Mesendoderm (in vitro differentiated cells): ENCODE data around the gene HADHA.
A peak's percentile ranks its signal among the peaks of the same experiment; 100 is the strongest.

Experiments
- DNase-seq: peaks from one replicate; pipeline ENCODE4 v3.0.0; 2013
- H2AK5ac ChIP-seq: 2 replicates; pipeline ENCODE4 v1.6.1; 2013; ENCODE audit warnings: low read length, inconsistent platforms
- H2BK120ac ChIP-seq: 2 replicates; pipeline ENCODE4 v1.6.1; 2013; ENCODE audit warnings: low read depth, mild to moderate bottlenecking, low read length, moderate library complexity, mixed read lengths
- H2BK15ac ChIP-seq: replicated peaks from 2 replicates; pipeline ENCODE4 v1.6.1; 2013; ENCODE audit warnings: low read depth, mild to moderate bottlenecking, moderate library complexity
- H2BK5ac ChIP-seq: 2 replicates; pipeline ENCODE4 v1.6.1; 2013; ENCODE audit warnings: low read length, inconsistent platforms
- H3K18ac ChIP-seq: 2 replicates; pipeline ENCODE4 v1.6.1; 2013; ENCODE audit warnings: mild to moderate bottlenecking, low read length, mixed read lengths
- H3K23ac ChIP-seq: one replicate; pipeline ENCODE4 v1.6.1; 2013; ENCODE audit warnings: low read length
- H3K27ac ChIP-seq: 2 replicates; pipeline ENCODE4 v1.5.1; 2013; ENCODE audit warnings: low read depth, mild to moderate bottlenecking, inconsistent platforms, low read length, moderate library complexity
- H3K27me3 ChIP-seq: 2 replicates; pipeline ENCODE4 v1.6.1; 2013; ENCODE audit warnings: low read length, control low read depth, mild to moderate bottlenecking, inconsistent platforms; ENCODE audit not compliant: insufficient read depth, poor library complexity
- H3K36me3 ChIP-seq: 2 replicates; pipeline ENCODE4 v1.6.1; 2013; ENCODE audit warnings: low read length, inconsistent platforms; ENCODE audit not compliant: control insufficient read depth, insufficient read depth
- H3K4ac ChIP-seq: one replicate; pipeline ENCODE4 v1.6.1; 2013; ENCODE audit warnings: low read depth, mild to moderate bottlenecking, low read length, moderate library complexity
- H3K4me1 ChIP-seq: 2 replicates; pipeline ENCODE4 v1.6.1; 2013; ENCODE audit warnings: low read depth, low read length, inconsistent platforms; ENCODE audit not compliant: control insufficient read depth
- H3K4me2 ChIP-seq: 2 replicates; pipeline ENCODE4 v1.6.1; 2013; ENCODE audit warnings: low read length
- H3K4me3 ChIP-seq: 2 replicates; pipeline ENCODE4 v1.5.1; 2013; ENCODE audit warnings: mild to moderate bottlenecking, low read length
- H3K56ac ChIP-seq: one replicate; pipeline ENCODE4 v1.6.1; 2013; ENCODE audit warnings: low read length
- H3K79me1 ChIP-seq: 2 replicates; pipeline ENCODE4 v1.6.1; 2013; ENCODE audit warnings: low read length, inconsistent platforms
- H3K79me2 ChIP-seq: 2 replicates; pipeline ENCODE4 v1.6.1; 2013; ENCODE audit warnings: mild to moderate bottlenecking, low read length; ENCODE audit not compliant: control insufficient read depth, insufficient read depth
- H3K9ac ChIP-seq: 2 replicates; pipeline ENCODE4 v1.6.1; 2013; ENCODE audit warnings: low read length, inconsistent platforms
- H4K5ac ChIP-seq: one replicate; pipeline ENCODE4 v1.6.1; 2013; ENCODE audit warnings: low read length
- H4K8ac ChIP-seq: one replicate; pipeline ENCODE4 v1.6.1; 2013; ENCODE audit warnings: low read depth, mild to moderate bottlenecking, control low read depth, low read length, moderate library complexity
- WGBS: extraction: QIAGEN DNeasy Blood & Tissue Kit; methylation state at CpG from one replicate; pipeline ENCODE4 v1.1.7; 2013; ENCODE audit warnings: low lambda C conversion rate, missing lambda C conversion rate; ENCODE audit not compliant: insufficient coverage; ENCODE audit errors: extremely low coverage; 5-methylcytosine and 5-hydroxymethylcytosine counted together

Gene HADHA

GRCh38 chr2:26179446-26179913 lies 65.0 kb downstream of the HADHA start:
- H2BK120ac ChIP-seq: no peak overlapping the region
- H3K23ac ChIP-seq: no peak overlapping the region
- H3K18ac ChIP-seq: no peak overlapping the region
- H3K4me1 ChIP-seq: peaks cover 4% of the 10 kb centered on the region
- no peaks in the 10 kb centered on the region for H3K79me2 ChIP-seq
- no peak overlapping the region for H2BK15ac ChIP-seq
- no peaks in the 10 kb centered on the region for H3K79me1 ChIP-seq
- H3K36me3 ChIP-seq: no peaks in the 10 kb centered on the region
- no peaks in the 10 kb centered on the region for H3K27me3 ChIP-seq
- peak overlapping the region; percentile 72 for H3K9ac ChIP-seq
- H2AK5ac ChIP-seq: no peak overlapping the region
- no CpG with 5 or more reads among the region's 12 CpGs for WGBS
- H2BK5ac ChIP-seq: no peak overlapping the region
- H3K56ac ChIP-seq: peak overlapping the region; percentile 82
- H3K4me2 ChIP-seq: peak overlapping the region; percentile 56
- no peak overlapping the region for H4K8ac ChIP-seq
- H3K4ac ChIP-seq: no peak overlapping the region
- peak overlapping the region; percentile 9 for H3K4me3 ChIP-seq
- H4K5ac ChIP-seq: no peak overlapping the region
- H3K27ac ChIP-seq: no peak overlapping the region
- peak; percentile 76 for DNase-seq

GRCh38 chr2:26178746-26179436 lies 65.5 kb downstream of the HADHA start:
- WGBS: no CpG with 5 or more reads among the region's 48 CpGs
- Histone ChIP-seq H3K4me2 (peak overlapping the region; percentile 56), H3K9ac (peak overlapping the region; percentile 72), H3K79me1 (no peaks in the 10 kb centered on the region), H3K23ac (no peak overlapping the region), H2BK5ac (no peak overlapping the region), H3K18ac (peak overlapping the region; percentile 65), H3K4ac (no peak overlapping the region), H3K56ac (peak overlapping the region; percentile 82), H3K79me2 (no peaks in the 10 kb centered on the region), H3K27ac (no peak overlapping the region), H3K27me3 (no peaks in the 10 kb centered on the region), H4K8ac (no peak overlapping the region), H3K4me3 (peak overlapping the region; percentile 37), H3K4me1 (peaks cover 4% of the 10 kb centered on the region), H3K36me3 (no peaks in the 10 kb centered on the region), H2BK15ac (no peak overlapping the region), H2AK5ac (no peak overlapping the region), H2BK120ac (no peak overlapping the region), H4K5ac (no peak overlapping the region)
- DNase-seq: peak; percentile 63

- Histone ChIP-seq H3K4me3 (no peak overlapping the region), H3K4ac (no peak overlapping the region), H4K8ac (no peak overlapping the region), H3K9ac (no peak overlapping the region), H3K56ac (no peak overlapping the region), H2BK120ac (no peak overlapping the region), H3K79me2 (no peaks in the 10 kb centered on the region), H3K18ac (no peak overlapping the region), H3K79me1 (no peaks in the 10 kb centered on the region), H2BK5ac (no peak overlapping the region), H2BK15ac (no peak overlapping the region), H3K27ac (no peak overlapping the region), H3K36me3 (no peaks in the 10 kb centered on the region), H3K4me2 (no peak overlapping the region), H3K27me3 (no peaks in the 10 kb centered on the region), H3K4me1 (peaks cover 4% of the 10 kb centered on the region), H2AK5ac (no peak overlapping the region), H4K5ac (no peak overlapping the region), H3K23ac (no peak overlapping the region)
- no peak for DNase-seq
- WGBS: no CpG with 5 or more reads among the region's 3 CpGs
Measured at GRCh38 chr2:26178246-26178645, 66.2 kb downstream of the HADHA start.

- Histone ChIP-seq H3K27me3 (no peaks in the 10 kb centered on the region), H3K4me2 (no peak overlapping the region), H3K4ac (no peak overlapping the region), H3K4me1 (peaks cover 4% of the 10 kb centered on the region), H3K27ac (no peak overlapping the region), H2BK5ac (no peak overlapping the region), H3K56ac (no peak overlapping the region), H3K18ac (no peak overlapping the region), H3K23ac (no peak overlapping the region), H3K79me2 (no peaks in the 10 kb centered on the region), H3K9ac (no peak overlapping the region), H2AK5ac (no peak overlapping the region), H3K79me1 (no peaks in the 10 kb centered on the region), H2BK120ac (no peak overlapping the region), H4K8ac (no peak overlapping the region), H3K4me3 (no peak overlapping the region), H3K36me3 (no peaks in the 10 kb centered on the region), H4K5ac (no peak overlapping the region), H2BK15ac (no peak overlapping the region)
- WGBS: no CpG with 5 or more reads among the region's 7 CpGs
- no peak for DNase-seq
Measured at GRCh38 chr2:26177122-26177521, 67.3 kb downstream of the HADHA start.

- Histone ChIP-seq H2BK15ac (no peak overlapping the region), H4K5ac (no peak overlapping the region), H2AK5ac (no peak overlapping the region), H3K4ac (no peak overlapping the region), H3K36me3 (no peaks in the 10 kb centered on the region), H3K27me3 (no peaks in the 10 kb centered on the region), H3K4me3 (no peak overlapping the region), H2BK5ac (no peak overlapping the region), H3K4me1 (peaks cover 4% of the 10 kb centered on the region), H3K23ac (no peak overlapping the region), H3K4me2 (no peak overlapping the region), H3K9ac (no peak overlapping the region), H4K8ac (no peak overlapping the region), H2BK120ac (no peak overlapping the region), H3K56ac (no peak overlapping the region), H3K18ac (no peak overlapping the region), H3K79me2 (no peaks in the 10 kb centered on the region), H3K79me1 (no peaks in the 10 kb centered on the region), H3K27ac (no peak overlapping the region)
- no CpG with 5 or more reads among the region's 11 CpGs for WGBS
- DNase-seq: no peak
Measured at GRCh38 chr2:26176279-26176615, 68.2 kb downstream of the HADHA start.
